GM19328 (cell line): ENCODE results near the gene DNAJC5.

ENCODE experiments used
- ATAC-seq: cut with Tn5 transposase; IDR thresholded peaks from one replicate; pipeline ENCODE4 v1.9.1; 2021; ENCODE audit warnings: mild to moderate bottlenecking, moderate library complexity; ENCODE audit not compliant: unreplicated experiment

The DNAJC5 gene

DNA sequence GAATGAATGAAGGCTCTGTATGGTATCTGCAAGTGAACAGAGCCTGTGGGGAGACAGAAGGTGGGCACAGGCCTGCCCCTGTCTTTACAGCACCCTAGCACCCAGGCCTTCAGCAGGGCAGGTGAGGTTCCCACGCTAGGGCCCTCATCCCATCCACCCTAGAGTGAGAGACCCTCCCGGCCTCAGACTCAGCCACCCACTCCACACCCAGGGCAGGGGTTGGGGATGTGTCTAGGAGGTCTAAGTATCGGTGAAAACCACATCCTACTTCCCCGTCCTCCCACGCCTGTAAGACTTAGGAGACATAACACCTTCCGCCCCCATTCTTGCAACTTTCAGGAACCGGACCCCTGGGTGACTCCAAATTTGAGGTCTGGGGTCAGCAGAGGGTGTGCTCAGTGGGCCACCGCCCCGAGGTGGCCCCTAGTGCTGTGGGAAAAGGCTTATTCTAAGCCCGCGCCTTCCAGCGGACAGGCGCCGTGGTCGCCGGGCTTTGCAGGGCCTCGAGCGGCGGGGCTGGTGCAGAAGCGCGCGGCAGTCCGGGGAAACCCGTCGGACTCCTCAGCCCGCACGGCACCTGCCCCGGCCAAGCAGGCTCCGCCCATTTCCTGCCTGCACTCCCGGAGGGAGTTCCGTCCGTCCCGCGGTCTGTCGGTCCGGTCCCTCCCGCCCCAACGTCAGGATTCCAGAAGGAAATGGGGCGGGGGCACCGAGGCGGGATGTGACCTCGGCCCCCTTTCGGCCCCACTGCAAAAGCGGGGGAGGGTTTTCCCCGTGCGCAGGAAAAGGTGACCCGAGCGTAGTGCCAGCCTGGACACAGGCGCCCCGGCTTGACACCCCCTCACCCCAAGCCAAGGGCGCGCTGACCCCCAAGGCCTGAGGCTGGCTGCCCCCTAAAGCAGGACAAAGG lies 83.6 kb downstream of the DNAJC5 start:
- no peak for ATAC-seq

- no peak for ATAC-seq
Observed at GRCh38 chr20:63979229-63979556, 84.3 kb downstream of the DNAJC5 start.

DNA sequence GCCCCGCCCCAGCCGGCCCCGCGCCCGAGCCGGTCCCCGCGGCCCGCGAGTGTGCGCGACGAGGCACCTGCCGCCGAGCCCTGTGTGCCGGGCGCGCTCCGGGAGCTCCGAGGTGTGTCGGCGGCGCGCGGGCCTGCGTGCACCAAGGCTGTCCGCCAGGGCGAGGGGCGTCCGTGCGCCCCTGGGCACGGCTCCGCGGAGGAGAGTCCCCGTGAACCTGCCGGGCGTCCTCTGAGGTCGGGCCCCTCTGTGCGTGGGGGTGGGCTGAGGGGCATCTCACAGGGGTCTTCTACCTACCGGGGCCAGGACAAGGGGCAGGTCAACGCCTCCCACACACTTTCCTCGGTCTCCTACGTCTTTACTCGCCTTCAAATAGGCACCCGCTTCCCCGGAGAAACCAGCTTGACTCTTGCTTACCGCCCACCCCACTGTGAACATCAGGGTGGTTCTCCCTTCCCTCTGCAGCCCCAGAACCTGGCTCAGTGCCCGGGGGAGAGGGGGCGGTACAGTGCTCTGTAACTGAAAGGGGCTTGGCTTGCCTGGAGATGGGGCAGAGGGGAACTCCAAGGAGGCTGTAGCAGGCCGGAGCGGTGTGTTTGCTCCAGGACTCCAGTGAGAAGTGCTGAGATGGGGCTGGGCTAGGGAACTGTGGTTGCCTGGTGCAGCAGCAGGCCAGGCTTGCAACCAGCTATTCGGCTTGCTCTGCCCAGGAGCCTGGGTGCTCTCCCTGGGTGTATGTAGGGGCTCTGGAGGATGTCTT lies 84.8 kb downstream of the DNAJC5 start, which contains the start of gene SAMD10:
Gene SAMD10 (minus strand): TSS at position 86 of the 760 bp plus-strand sequence. CDS start 175 bp downstream, outside the sequence.
- no peak for ATAC-seq

DNA sequence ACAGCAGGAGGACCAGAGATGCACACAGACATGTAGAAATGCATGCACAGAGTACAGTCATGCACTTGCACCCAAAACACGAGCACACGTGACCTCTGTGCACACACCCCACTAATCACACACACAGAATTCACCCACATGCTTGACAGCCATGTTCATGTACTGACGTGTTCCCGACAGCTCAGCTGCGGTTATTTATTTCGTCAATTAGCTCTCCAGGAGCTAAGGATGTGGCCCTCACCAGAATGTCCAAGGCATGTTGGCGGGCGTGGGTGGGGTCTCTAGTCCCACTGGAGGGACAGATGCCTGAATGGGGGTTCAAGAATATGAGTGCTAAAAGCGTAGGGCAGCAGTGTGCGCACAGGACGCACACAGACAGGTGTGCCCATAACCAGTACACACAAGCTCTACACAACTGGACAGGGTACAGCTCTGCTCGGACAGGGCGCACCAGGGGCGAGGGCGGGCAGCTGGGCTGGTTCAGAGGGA lies 85.4 kb downstream of the DNAJC5 start:
- ATAC-seq, result peak; percentile 2

DNA sequence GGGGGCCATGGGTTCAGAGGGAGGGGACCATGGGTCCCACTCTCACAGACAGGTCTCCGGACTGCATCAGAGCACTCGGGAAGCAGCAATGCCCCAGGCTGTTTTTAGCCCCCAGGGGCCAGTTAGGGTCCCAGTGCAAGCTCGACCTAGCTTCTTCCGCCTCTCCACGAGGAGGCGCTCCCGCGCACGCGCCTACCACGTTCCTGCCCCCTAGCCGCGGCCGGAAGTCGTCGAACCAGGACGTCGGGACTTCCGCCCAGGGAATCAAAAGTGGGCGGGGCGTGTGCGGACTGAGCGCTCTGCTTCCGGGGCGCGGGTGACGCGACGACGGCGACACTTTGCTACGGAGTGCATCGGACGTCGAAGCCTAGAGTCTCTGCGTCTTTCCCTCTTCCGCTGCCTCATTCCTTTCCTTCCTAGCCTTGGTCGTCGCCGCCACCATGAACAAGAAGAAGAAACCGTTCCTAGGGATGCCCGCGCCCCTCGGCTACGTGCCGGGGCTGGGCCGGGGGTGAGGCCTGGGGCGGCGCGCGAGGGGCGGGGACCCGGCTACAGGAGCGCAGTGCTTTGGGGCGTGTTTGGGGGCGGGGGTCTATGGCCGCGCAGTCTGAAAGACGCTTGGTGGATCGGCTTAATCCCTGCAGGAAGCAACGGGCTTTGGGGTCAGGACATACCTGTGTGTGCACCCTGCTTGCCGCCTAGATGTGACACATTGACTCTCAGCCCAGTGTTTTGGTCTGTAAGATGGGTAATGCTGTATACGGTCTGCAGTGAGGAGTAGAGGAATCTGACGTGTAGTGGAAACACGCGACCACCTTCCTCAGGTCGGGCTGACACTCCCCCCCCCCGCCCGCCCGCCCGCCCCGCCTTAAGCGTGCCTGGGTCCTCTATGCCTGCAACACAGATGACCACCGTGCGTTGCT lies 86.1 kb downstream of the DNAJC5 start, which contains the start of gene PRPF6:
Gene PRPF6 (plus strand): TSS at position 327 of the 923 bp plus-strand sequence. CDS start 114 bp downstream, at position 441.
- peak; percentile 42 for ATAC-seq

DNA sequence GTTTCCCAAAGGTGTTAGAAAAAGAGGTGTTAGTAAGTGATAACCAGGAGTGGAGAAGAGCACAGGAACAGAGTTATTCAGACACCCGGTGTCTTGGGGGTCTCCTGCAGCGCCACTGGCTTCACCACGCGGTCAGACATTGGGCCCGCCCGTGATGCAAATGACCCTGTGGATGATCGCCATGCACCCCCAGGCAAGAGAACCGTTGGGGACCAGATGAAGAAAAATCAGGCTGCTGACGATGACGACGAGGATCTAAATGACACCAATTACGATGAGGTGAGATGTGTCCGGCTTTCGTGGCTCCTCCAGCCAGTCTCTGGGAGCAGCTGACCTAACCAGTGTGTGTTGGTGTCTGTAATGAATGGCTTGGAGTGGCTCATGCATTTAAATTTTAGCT lies 88.0 kb downstream of the DNAJC5 start:
- ATAC-seq, result no peak
